ENCODE measurements around the gene SLIT2. TPM values are rescaled to one million over a fixed set of nuclear protein-coding genes. Genes with fewer than 3 reads are reported as not detected.

The SLIT2 gene
- total RNA-seq, 1 donor from 2014 or later = 14.7 TPM

DNA sequence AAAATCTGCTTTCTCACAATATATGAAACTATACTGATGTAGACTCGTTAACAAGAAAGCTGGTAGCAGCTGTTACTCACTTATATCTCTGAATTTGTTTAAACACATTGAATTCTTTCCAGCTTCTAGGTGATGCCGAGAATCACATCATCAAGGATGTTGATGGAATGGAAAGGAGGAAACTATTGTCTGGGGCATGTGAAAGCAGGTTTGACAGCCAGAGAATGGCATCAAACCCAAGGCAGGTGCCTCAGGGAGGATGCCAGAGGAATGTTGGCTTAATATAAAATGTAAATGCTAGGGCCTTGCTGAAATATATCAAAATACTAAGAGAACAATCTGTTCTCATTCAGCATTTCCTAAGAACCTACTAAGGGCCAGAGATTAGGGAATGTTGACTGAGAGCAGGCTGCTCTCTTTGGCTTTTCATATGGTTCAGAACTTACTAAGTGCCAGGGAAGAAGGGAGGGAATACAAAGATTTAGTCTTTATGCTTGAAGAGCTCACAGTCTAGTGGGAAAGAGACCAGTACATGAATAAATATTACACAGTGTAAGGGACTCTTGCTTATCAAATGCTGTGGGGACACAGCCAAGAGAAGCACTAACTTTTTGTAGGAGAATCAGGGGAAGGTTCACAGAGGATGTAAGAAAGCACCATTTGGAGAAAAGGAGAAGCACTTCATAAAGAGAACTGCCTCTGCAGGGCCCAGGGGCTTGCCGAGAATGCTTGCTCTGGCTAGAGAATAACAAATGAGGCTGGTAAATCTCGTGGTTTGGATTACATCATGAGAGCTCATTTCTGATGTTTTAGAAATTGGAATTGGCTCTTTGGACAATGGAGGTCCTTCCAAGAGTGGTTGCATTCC is 14.7 kb downstream of the SLIT2 start:
- no peak for DNase-seq

DNA sequence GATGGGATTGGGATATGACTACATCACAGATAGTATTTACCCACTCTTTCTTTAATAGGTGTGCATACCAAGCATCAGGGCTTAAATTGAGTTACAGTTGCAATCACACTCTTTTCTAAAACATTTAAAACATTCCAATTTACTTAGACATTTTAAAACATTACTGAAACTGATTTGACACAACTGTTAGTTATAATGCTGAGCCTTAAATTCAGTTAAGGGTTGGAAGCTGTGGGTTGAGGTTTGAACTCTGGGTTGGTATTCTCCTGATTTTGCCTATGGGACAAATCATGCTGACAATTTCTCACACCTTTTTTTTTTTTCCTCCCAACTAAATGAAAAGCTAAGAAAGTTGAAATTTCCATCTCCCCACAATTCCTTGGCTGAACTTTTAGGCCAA is 16.3 kb downstream of the SLIT2 start:
- DNase-seq = no peak

DNA sequence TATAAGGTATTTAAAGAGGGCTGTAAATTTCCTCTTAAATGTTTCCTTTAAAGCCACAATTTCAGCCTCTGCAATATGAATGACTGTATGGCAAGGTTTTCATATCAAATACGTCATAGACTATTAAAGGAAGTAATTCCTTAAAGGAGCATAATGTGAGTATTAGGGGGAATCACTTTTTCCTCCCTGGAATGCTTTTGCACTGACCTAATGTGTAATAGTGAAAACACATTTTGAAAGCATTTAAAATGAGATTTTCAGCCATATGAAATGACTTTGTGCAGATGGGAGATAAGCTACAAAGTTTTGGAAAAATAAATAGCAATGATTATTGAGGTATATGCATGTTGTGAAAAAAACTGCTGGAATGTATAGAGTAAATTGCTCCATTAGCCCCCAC is 17.6 kb downstream of the SLIT2 start:
- DNase-seq = no peak

DNA sequence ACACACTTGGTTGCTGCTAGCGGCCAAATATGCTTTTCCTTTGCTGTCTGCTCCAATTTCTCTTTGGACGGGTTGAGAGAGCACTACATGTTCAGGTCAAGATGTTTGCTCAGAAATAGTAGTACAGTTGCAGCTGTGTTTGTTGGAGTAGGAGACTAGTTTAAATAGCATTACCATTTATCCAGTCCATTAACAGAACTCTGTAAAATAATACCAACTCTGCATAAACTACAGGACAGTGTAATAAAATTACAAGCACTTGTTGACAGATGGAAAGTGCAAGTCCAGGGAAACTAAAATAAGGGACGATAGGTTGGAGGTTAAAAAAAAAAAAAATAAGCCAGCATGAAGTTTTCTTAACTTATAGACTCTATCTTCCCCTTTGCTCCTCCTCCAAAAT is 20.2 kb downstream of the SLIT2 start:
- no peak for DNase-seq

DNA sequence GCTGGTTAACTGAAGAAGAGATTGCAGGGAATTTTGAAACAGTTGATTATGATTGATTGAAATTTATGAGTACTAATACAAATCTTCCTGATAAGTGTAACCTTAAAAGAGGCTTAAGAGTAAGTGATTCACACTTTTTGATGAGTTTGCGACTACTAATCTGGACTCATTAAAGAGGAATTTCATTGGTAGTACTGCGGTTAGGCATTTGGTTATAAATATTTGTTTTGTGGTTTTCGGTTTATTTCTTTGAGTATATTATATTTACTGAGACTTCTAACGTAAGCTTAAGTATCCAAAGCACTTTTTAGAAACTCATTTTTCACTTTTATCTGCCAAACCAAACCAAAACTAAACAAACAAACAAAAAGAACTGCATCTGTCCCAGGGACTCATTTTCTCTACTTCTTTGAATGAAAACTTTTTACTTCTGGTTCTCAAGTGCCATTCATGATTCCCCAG is 20.7 kb downstream of the SLIT2 start:
- DNase-seq = no peak

DNA sequence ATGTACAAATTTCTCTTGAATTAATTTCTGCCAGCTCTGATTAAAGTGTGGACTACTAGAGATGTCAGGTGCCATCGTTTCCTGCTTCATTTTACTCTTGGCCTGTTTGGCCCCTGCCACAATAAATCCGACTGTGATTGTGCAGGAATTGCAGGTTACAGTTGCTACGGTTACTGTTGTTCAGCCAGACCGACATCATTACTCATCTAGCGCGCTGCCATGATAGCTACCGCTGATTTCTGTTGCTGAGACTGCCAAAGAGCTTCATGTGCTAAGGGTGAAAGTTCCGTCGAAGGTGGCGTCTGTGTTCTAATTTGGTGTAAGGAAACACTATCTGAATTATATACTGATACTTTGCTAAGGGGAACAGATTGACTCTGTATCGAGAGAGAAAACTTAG is 22.1 kb downstream of the SLIT2 start:
- DNase-seq = no peak

DNA sequence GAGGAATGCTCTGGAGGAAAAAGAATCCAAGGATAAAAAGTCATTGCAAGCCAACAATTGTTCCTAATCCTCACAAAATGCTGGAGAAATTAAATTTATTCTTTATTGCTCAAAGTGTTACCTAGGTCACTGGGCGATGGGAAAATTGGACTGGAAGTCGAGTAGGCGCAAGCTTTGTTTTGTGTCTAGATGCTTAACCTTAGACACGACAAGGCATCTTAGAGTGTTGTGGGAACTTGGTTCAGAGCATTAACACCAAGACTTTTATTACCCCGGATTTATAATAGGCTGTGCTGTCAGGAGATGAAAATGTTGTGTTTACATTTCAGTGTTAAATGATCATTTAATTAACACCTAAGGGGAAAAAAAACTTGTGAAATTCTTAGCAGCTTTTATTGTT is 25.1 kb downstream of the SLIT2 start:
- DNase-seq = no peak

DNA sequence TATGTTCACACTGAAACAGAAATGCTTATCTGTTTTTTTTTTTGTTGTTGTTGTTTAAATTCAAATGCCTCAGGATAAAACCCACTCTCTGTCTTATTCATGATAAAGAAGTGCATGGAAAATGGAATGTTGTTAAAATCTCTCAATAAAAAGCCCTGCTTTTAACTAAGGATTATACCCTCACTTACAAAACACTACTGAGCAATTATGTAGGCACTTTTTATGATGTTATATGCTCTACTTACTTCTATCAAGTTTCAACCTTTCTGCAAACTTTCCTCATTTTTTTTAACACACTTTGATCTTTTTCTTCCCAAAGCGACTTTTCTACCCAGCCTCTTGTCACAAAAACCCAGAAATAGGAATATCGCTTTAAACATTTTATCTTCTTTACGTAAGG is 26.5 kb downstream of the SLIT2 start:
- DNase-seq = no peak

DNA sequence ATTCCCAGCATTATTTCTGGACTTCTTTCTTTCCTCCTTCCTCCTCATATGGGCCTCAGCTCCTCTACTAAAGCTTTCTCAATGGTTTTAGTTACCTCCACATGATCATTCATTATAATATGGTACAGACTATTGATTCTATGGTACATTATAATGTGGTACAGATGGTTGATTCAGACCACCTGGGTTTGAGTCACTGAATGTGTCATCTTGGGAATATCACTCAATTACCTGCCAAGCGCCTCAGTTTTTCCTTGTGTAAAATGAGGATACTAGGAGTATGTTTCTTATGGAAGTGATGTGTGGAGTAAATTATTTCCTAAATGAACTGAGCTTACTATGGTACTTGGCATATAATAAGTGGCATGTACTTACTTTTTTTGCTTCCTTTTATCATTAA is 27.7 kb downstream of the SLIT2 start:
- no peak for DNase-seq

DNA sequence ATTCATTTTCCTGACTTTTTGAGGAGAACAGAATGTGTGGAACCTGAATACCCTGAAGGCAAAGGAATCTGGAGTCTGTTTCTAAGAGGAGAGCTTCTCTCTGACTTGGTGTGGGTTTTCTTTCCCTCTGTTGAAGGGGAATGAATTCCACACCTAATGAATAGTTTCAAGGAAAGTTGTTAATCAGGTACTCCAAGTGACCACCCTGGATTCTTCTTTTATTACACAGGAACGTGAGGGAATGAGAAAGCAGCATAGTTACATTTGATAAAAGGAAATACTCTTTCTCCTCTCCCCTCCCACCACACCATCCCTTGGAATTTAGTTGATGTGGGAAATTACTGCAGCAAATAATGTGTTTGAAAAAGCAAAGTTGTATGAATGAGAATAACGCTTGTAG is 29.7 kb downstream of the SLIT2 start:
- DNase-seq = no peak

DNA sequence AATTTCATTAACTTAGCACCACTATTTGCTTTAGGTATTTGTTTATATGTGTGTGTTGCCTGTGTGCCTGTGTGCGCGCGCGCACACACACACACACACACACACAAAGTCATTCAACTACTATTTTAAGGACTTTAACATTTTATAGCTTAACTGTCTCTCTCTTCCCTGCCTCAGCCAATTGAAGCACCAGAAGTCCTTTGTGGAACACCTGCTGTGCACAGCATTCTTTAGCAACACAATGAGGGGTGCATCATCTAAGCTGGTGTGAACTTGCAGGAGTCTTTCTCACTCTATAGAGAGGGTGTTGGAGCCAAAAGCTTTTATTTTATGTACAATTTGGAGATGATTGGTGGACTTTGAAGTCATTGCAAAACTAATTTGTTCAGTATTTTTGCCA is 31.3 kb downstream of the SLIT2 start:
- DNase-seq = no peak

DNA sequence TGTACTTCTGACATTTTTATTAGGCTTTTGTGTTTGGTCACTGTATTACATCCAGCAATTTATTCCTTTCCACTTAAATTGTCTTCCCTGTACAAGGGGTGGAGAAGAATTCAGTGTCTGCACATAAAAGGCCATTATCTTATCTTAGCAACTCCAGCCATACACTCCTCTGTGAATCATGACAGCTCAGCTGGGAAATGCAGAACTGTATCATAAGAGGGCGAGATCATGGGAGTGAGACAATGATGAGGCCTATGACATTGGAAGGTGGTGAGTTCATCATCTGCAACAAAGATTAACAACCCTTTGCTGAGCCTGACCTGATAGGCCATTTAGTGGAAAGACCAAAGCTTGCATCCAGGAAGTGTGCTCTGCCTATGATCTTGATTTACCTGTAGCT is 33.3 kb downstream of the SLIT2 start:
- DNase-seq = no peak

DNA sequence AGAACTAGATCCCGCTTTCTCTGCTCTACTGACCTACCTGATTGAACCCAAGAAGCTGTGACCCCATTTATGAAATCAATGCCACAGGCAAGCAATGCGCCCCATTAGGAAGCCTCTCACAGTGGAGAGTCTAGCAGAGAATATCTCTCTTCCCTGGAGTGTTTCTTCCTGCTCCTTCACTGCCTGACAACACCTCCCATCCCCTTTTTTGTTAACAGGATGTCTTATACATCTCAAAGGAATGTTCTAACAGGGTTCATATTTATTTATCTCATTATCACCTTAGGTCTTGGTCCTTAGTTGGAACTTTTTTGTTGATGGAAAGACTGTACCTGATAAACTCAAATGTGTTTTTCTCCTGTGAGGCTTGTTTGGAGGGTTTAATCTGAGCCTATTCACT is 35.5 kb downstream of the SLIT2 start:
- DNase-seq = no peak

DNA sequence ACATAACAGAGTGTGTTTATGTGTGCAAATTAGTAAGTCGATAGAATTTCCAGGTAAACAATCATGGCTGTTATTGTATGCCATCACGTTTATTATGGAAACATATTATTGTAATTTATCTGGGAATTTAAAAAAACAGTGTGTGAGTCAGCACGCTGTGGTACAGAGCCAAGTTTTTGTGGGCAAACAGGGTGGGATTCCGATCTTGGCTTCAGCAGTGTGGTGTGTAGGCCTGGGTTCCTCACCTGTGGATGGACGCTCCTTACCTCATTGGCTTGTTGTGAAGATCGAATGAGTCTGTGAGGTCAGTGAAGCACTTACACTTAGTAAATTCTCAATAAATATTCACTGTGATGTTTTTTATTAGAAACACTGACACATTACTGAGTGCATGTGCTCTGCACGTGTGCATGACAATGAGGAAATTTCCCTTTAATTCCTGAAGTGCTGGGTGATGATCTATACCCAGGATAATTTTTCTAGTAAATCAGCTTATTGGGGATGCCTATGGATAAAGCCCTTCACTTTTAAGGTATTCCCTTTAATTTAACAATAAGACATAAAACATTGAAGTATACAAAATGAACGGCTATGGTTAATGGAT is 36.4 kb downstream of the SLIT2 start:
- DNase-seq = no peak

DNA sequence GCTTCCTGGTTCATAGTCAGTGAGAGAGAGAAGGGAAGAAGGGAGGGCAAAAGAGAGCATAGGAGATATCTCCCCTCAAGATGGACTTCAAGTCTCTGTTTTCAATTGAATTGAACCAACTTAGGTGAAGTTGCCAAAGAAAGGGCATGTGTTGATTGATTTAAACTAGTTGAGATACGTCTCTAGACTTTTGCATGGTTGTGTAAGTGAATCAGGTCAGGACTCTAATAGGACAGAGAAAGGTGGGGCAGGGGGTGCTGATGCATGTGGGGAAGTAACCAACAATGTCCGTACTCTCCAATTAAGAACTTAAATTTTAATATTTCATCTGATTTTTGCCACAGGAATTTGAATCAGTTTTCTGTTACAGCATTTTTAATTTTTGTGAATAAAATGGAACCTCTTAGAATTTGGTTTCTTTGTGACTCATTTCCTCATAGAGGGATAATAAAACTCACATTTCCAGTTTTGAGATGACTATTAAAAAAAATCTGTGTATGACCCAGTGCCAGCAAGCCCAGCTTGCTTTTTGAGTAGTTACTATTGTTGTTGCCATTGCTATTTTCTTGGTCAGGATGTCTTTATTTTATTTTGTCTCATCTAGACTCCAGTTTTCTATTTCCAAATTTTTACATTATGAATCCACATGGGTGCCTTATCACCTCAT is 37.3 kb downstream of the SLIT2 start:
- DNase-seq = no peak

DNA sequence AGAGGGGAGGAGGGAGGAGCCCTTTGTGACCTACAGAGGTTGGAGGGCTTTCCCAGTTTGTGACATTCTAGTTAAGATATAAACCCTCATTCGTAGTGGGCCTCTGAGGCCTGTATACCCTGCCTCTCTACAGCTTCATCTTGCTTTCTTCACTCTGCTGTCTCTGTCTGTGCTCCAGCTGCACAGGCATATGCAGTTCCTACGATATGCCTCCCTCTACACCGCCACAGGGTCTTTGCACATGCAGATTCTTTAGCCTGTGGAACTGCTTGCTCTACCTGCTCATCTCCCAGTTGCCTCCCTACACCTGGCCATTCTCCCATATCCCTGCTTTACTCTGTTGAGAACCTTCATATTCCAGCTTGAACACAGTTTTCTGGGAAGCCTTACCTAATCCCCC is 38.1 kb downstream of the SLIT2 start:
- DNase-seq = no peak

DNA sequence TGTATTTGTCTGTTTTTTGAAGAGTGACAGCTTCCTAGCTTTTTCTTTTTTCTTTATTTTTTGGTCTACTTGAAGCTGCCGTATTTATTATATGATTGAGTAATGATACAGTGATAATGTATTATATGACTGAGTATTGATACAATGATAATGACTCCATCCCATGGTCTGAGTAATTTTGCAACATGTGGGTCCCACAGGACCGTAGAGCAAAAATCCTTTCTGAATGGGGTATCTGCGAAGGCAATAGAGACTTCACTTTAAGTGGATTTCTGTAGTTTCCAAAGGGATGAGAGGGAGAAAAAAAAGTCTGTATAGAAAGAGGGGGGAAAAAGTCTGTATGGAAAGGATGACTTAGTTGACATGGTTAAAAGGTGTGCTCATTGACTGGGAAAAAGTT is 41.0 kb downstream of the SLIT2 start:
- no peak for DNase-seq

DNA sequence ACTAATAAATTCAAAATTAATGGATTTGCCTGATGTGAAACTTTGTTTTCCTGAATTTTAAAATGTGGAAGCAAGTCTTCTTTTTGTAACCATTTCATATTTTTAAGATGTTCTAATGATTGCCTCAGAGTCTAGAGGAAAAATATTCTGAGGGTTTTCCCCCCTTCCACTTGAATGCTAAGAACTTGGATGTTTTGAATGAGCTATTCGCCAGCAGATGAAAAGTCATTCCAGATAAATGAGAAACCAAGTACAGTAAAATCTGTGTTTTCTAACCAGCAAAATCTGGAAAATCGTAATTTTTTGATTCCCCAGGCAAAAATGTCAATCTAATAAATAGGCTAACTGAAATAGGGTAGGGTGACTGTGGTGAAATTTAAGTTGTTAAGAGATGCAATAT is 45.6 kb downstream of the SLIT2 start:
- no peak for DNase-seq

DNA sequence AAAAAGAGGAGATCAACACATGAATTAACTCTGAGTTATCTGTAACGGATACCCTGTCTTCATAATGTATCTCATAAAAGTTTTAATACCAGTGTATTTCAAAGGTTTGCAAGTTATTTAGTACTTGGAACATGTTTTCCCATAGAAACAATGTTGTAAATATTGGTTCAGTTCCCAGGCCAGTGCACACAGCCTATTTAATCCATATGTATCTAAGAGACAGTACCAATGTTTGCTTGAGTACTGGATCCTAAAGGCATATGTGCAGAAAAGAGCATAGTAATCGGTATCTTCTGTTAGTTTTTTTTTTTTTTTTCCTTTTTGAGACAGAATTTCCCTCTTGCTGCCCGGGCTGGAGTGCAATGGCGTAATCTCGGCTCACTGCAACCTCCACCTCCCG is 46.1 kb downstream of the SLIT2 start:
- DNase-seq = no peak

DNA sequence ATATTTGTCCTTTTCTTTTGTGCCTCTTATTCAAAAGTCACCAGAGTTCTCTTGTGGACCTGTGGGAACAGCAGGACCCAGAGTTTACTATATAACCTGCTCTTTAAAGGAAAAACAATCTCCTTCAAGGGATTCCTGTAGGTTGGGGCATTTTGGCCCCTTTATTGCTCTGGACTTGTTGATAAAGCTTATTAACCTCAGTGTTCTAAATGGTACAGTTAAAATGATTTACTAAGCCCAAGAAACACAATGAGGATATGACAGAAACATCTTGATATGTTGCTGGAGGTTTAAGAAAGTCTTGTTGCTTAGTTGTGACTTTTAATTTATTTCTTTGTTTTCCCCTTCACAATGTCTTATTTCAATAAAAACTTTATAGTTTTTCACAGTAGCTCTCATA is 46.8 kb downstream of the SLIT2 start:
- DNase-seq = no peak

DNA sequence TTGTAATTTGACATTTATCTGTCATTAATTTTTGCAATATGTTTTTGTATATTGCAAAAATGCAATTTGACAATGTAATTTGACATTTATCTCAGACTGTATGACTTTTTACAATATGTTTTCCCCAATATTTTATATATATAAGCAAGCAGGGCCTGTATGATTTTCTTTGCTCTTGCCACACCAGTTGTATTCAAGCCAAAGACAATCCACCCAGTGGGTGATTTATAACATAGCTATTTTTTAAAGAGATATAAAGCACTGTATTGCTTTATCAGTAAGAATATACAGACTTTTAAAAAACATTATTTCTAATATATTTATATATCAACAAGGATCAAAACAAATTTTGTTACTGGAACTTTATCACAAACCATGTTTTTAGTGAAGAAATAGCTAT is 47.3 kb downstream of the SLIT2 start:
- DNase-seq = no peak

DNA sequence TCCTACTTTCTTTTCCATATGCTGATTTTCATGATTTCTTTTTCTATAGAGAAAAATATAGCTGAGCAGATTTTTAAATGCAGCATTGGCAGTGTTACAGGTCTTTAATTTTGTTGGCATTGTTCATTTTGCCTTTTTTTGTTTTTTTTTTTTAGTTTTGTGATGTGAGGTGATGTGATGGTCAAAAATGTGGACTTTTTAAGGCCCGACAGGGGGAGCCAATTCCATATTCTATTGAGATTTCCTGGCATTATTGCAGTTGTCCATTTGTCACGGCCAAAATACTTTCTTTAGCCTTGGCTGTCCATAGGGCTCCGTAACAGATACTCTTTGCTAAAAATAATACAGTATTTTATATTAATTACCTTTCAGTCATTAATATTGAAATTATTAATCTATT is 47.8 kb downstream of the SLIT2 start:
- DNase-seq = no peak

DNA sequence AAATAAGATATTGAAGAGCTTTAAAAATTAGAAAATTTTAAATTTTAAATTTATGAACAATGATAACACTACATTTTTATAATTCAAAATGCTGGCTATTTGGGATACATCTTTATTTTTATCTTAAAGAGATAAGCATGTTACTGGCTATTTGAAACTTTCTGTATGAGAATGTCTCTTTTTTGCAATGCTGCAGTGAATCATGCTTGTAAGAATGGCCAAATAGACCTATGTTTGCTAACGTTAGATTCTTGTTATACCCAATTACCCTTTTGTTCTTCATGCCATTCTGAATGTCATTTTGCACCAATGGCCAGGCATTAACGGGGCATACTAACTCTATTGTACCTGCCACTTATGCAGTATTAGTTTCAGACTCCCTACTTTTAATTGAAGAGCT is 49.5 kb downstream of the SLIT2 start:
- no peak for DNase-seq

All from occipital lobe (tissue), 2 donors.